GM21717 (cell line): Measurements from ENCODE around the gene KIF18B.

Experiments
- ATAC-seq: cut with Tn5 transposase; IDR thresholded peaks from one replicate; pipeline ENCODE4 v1.9.1; 2021; ENCODE audit warnings: mild to moderate bottlenecking, moderate library complexity; ENCODE audit not compliant: unreplicated experiment

The KIF18B gene

DNA sequence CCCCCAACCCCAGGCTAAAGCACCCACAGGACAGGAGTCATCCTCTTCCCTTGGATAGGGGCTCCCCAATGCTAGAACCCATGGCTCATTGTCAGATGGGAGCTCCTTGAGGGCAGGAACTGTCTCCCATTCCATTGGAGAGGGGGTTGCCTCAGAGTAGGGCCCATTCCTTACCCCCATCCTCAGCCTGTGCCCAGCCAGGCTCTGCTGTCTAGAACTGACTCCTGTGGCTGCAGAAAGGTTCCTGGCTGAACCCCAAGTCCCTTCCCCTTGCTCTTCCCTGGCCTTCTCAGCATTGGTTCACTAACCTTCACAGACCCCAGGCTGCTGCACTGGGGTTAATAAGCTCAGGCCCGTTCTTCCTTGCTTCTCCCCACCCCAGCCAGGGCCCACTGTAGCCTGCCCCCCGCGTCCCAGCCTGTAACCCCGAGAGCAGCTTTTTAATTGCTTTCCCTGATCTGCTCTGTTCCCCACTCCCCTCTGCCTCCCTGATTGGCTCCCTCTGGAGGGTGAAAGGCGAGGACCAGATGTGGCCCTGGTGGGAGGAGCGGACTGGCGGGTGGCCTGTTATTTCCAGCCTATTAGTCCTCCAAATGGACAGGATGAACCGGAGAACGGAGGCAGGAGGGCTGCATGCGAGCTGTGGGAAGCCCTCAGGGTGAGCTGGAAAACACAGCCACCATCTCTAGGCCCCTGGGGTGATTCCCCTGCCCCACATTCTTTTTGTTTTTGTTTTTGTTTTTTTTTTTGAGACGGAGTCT, 26.3 kb downstream of the KIF18B start:
- ATAC-seq = no peak

DNA sequence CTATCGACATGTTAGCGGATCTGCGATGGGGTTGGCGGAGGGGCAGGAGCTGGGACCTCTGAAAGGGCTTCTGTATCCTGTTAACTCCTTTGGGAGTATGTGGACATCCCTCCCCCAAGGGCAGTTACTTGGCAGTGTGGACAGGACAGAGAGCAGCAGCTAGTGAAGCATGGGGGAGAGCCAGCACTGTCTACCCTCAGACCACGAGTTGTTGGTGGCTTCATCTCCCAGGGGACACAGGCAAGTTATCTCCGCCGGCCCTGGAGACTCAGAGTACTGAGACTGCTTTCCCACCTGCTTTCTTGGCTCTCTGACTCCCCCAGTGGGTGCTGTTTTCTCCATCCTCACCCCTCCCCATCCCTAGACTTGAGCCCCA, 27.0 kb downstream of the KIF18B start:
- no peak for ATAC-seq

DNA sequence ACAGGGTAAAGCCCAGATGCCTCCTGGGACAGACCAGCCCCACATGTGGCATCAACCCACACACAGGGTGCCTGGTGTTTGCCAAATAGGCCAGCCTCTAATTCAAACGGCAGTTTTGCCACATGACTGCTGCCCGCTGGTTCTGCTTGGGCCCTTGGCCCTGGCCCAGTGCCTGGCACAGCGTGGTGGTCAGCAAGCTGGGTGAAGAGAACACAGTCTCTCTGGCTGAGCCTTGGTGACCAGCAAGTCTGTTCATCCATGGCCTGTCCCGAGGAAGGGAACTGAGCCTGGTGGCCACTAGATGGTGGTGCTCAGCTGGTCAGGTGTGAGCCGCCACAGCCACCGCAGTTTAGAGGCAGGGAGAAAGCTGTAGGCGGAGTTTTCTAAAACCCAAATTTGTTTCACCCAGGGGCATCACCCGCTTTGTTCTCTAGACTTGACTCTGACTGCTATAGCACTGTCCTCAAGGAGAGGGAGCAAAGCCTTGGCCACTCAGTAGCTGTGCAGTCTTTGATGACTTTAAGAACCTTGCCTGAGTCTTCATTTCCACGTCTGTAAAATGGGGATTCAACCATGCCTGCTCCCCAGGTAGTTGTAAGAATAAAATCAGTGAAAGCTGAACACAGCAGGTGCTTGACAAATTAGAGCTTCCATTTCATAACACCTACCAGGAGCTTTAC, 27.5 kb downstream of the KIF18B start:
- peak; percentile 57 for ATAC-seq

DNA sequence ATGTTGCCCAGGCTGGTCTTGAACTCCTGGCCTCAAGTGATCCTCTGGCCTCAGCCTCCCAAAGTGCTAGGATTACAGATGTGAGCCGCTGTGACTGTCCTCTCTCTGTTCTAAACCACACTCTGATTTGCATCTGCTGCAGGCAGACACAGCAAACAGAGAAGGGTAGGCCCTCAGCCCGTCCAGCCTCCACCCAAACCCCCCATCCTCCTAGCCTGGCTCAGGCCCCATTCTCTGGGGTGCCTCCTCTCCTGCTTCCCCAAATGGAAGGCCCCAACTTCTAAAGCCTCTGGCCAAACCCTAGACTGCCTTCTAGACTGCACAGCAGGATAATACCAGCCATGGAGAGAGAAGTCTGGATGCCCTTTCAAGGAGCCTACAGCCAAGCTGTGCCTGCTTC, 28.2 kb downstream of the KIF18B start:
- no peak for ATAC-seq

DNA sequence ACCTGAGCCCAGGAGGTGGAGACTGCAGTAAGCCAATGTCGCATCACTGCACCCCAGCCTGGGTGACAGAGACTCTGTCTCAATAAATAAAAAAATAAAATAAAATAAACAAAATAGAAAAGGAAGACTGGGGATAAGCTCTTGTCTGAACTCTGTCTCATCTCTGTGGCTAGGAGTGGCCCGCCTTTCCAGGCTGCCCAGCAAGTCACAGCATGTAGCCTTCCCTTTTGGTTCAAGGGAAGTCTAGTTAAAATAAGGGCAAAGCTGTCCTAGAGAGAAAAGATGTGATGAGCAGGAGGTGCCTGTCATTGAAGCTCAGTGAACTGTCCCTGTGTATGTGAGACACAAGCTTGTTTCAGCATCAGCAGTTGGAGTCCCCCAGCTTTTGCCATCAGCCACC, 29.6 kb downstream of the KIF18B start:
- ATAC-seq = no peak

DNA sequence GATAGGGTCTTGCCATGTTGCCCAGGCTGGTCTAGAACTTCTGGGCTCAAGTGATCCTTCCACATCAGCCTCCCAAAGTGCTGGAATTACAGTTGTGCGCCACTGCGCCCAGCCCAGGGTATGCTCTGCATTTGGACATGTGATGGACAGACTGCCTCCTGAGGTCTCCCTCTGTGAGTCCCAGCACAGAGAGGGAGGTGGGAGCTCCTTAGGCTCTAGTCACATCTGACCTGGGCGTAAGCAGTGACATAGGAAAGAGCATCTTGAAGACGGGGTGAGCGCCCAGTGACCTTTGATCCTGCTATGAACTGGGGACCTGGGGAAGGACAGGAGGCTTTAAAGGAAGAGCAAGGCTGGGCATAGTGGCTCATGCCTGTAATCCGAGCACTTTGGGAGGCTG, 30.1 kb downstream of the KIF18B start:
- no peak for ATAC-seq

DNA sequence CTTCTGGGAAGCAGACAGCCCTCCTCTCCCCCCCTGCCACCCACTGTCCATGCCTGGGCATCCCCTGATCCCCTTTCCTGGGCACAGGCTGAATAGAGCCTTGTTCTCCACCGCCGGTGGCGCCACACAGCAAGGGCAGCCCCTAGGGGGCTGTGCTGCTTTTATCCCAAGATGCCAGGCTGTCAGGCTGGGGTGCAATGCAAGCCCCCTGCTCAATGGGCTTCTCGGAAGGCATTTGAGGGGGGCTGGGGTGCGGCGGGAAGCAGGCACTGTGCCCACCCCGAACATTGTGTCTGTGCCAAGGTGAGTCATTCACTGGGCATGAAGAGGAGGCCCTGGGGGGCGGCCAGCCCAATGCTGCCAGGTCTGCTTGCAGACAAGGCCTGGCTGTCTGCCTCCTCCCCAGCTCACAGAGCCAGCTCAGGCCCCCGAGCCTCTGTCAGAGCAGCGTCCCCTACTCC, 30.8 kb downstream of the KIF18B start:
- ATAC-seq = no peak

DNA sequence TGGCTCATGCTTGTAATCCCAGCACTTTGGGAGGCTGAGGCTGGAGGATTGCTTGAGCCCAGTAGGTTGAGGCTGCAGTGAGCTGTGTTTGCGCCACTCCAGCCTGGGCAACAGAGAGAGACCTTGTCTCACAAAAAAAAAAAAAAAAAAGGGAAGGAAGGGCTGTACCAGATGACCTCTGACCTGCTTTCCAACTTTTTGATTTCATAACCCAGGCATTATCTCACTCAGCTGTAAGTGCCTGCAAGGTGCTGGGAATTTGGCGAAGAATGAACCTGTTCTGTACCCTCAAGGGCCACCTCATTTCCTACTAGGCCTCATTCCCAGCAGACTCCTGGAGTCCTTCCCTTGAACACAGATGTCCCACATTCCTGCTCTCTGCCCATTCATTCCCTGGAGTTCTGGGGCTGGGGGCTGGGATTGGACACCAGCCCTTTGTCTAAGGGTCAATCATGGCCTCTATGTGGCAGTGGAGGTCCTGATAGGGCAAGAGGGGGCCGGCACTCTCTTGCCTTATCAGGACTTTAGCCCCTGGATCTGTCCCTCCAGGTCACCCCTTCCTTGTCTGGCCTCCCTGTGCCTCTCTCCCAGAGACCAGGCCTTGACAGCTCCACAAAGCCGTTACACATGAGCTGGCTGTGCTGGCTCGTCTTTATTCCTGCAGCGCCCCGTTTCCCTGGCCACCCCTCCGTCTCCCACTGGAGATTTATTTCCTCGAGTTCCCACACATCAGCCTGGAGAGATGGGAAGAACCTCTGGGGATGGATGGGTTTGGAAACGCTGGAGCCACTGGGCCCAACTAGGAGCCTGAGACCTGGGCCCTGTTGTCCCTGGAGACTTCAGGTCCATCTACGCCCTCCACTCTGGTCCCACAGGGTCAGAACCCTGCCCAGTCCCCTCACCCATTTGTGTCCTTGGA, 31.5 kb downstream of the KIF18B start:
- ATAC-seq = no peak

DNA sequence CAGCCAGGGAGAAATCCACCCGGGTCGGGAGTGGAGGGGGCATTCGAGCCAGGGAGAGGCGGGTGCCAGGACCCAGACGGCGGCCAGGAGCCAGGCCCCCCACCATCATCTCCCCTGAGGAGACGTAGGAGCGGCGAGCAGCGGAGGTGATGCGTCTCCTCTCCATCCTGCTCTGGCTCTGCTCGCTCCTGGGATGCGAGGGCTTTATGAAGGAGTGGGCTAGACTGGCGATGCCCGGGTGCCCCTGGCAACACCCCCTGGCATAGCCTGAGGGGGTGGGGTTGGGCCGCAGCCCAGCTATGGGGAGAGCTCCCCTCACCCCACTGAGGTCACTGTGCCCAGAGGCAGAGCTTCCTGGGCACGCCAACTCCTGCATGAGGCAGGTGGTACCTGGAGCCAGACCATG, 32.2 kb downstream of the KIF18B start, which contains the start of gene GFAP:
Gene GFAP (minus strand): TSS at position 180 of the 406 bp plus-strand sequence. CDS start 14 bp downstream, at position 166.
- no peak for ATAC-seq

DNA sequence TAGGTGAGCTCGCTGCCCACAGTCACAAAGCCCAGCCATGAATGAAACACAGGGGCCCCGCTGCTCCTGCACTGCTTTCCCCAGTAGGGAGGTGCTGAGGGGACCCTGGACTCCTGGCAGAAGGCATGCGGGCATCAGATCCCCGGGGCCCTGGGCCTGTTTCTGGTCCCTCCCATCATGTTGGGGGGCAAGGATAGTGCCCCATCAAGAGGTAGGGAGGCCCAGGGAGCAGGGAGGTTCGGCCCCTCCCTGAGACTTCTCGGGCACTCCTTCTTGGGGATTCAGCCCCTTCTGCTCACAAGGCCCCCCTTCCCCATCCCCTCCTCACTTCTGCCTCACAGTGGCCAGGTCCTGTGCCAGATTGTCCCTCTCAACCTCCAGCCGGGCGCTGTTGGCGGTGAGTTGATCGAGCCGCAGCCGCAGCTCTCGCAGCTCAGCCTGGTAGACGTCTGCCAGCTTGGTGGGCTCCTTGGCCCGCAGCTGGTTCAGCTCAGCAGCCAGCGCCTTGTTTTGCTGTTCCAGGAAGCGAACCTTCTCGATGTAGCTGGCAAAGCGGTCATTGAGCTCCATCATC, 32.8 kb downstream of the KIF18B start:
- ATAC-seq = no peak

DNA sequence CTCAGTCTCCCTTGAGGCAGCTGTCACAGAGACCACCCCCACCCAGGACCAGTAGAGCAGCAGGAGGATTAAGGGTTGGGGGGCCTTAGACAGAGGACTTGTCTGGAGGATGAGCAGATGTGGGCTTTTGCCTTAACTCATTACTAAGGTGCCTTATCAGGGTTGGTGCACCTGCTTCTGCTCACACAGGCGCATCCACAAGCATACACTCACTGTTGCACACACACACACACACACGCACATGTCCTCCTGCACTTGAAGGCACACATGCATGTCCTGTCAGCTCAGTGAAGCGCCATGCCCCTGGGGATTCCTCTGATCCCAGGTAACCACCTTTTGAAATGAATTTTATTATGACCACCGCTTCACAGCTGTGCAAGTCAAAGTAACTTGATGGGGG, 33.4 kb downstream of the KIF18B start:
- no peak for ATAC-seq

DNA sequence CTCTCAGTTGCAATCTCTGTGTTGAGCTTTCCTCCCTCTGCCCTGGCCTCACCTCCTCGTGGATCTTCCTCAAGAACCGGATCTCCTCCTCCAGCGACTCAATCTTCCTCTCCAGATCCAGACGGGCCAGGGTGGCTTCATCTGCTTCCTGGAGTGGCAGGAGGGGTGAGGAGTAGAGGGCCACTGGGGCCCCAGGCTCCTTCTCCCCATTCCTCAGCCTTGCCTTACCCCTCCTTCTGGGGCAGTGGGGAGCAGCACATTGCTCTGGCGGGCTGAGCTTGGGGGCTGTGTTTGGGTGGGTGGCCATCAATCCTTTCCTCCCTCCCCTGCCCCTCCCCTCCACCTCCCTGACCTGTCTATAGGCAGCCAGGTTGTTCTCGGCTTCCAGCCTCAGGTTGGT, 33.9 kb downstream of the KIF18B start:
- ATAC-seq = no peak

DNA sequence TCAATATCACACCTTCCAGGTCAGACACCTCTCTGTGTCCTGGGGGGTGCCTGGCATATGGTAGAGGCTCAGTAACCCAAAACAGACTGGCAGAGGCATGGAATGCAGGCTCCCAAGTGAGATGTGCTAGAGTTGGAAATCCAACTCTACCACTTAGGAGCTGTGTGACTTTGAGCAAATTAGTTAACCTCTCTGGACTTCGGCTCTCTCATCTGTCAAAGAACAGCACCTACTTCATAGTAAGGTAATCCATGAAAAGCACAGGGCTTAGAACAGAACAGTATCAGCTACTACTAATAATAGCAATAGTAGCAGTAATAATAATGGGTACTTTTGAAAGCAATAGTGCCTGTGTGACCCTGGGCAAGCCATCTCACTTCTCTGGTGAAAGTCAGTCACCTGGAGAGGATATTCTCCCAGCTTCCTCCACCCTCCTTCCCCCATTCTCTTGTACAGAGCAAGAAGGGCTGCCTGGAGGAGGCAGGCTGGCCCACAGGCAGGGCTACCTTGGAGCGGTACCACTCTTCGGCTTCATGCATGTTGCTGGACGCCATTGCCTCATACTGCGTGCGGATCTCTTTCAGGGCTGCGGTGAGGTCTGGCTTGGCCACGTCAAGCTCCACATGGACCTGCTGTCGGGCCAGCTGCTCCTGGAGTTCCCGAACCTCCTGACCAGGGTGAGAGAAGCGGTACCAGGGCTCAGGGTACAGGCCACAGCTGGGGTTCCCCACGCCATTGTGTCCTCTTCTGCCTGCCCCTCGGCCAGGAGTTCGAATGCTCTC, 34.6 kb downstream of the KIF18B start:
- no peak for ATAC-seq

DNA sequence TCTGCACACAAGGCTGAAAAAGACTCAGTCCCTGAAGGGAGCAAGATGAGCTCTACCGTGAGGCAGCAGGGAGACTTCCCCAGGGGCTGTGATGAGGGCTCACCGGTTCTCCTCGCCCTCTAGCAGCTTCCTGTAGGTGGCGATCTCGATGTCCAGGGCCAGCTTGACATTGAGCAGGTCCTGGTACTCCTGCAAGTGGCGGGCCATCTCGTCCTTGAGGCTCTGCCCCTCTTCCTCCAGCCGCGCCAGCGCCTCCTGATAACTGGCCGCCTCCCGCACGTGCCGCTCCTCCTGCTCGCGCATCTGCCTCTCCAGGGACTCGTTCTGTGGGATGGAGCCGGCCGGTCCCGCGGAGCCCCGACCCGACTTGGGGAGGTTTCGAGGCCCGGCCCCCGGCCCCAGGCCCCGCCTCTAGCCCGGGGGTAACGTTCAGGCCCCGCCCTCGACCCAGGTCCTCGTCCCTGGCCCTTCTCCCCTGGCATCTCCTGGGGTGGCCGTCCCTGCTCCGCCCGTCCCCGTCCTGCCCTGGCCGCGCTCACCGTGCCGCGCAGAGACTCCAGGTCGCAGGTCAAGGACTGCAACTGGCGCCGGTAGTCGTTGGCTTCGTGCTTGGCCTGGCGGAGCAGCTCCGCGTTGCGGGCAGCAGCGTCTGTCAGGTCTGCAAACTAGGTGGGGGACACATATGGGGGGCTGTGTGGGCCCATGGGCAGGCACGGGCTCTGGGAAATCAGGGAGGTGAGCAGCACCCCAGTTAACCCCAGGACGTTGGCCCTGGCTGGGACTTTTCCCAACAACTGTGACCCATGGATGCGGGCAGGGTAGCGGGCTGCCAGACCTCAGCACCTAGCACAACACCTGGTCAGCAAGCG, 36.2 kb downstream of the KIF18B start:
- no peak for ATAC-seq

DNA sequence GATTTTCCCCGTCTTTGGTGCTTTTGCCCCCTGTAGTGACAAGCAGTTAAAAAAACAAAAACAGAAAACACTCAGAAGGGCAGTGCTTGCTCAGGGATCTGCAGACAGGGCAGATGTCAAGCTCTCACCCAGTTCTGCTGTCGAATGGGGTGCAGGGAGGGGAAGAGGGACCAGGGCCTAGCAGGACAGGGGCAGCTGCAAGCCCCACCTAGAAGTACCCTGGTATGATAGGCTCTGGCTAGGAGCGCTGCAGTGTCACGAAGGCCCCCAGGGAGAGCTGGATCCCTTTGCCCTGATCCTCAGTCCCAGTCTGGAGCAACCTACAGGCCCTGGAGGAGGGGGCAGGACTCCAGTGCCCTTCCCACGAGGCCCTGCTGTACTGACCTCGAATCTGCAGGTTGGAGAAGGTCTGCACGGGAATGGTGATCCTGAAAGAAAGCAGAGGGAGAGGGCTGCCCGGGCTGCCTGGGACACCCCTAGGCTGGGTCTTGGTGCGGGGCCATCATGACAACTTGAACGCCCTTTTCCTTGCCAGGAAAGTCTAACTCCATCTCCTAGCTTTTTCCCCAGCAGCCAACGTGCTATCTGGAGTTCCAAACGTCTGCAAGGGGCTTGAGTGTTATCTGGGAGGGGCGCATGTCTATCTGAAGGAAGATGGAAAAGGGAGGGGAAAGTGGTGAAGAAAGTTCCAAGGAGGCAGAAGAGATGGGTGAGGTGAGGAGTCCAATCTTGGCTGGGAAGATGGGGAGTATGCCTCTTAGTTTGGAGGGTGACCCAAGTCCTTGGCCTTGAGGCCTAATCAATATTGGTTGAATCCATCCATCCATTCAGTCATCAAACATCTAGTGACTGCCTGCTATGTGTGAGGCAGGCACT, 37.1 kb downstream of the KIF18B start:
- no peak for ATAC-seq

DNA sequence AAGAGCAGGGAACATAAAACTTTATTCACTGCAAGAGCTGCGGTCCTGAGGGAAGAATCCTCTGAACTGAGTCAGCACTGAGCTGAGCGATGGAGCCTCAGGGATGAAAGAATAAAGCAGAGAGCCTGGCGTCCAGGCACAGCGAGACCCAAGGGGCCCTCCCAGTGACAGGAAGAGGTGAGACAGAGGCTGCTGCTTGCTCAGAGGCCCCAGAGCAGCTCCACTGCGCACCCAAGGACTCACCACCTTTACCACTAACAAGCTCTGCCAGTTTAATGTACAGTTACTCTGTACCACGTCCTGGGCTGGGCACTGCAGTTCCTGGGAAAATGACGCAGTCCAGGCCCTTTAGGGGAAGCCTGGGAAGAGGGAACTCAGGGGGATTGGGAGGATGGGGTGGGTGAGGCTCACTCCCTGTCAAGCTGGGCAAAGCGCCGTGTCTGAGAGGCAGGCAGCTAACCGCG, 37.9 kb downstream of the KIF18B start:
- no peak for ATAC-seq

DNA sequence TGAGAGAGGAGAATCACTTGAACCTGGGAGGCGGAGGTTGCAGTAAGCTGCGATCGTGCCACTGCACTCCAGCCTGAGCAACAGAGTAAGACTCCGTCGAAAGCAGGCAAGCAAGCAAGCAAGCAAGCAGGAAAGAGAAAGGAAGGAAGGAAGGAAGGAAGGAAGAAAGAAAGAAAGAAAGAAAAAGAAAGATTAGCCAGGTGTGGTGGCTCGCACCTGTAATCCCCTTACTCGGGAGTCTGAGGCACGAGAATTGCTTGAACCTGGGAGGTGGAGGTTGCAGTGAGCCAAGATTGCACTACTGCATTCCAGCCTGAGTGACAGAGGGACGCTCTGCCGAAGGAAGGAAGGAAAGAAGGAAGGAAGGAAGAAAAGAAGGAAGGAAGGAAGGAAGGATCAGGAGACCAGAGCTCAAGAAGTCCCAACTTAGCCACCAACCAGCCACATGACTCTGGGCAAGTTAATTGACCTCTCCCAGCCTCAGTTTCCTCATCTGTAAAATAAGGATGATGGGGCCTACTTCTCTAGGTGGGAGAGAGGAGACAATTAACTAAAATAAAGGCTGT, 38.7 kb downstream of the KIF18B start:
- no peak for ATAC-seq
